Progenitor cell of endocrine pancreas (in vitro differentiated cells): ENCODE results near the gene CASTOR1. TPM values are rescaled to one million over a fixed set of nuclear protein-coding genes. Genes with fewer than 3 reads are reported as not detected.

ENCODE experiments used
- DNase-seq: peaks from one replicate; pipeline ENCODE4 v3.0.0; 2021; ENCODE audit warnings: low spot score; ENCODE audit not compliant: unreplicated experiment
- H3K27ac Mint-ChIP-seq: 2 replicates; pipeline ENCODE4 v1.8.0; 2021; ENCODE audit warnings: mild to moderate bottlenecking, moderate library complexity, mixed read lengths
- H3K27me3 Mint-ChIP-seq: 2 replicates; pipeline ENCODE4 v1.8.0; 2021; ENCODE audit warnings: mixed read lengths
- H3K36me3 Mint-ChIP-seq: 2 replicates; pipeline ENCODE4 v1.8.0; 2022; ENCODE audit warnings: mixed read lengths; ENCODE audit not compliant: insufficient read depth
- H3K4me1 Mint-ChIP-seq: 2 replicates; pipeline ENCODE4 v1.8.0; 2021; ENCODE audit warnings: low read depth, mixed read lengths
- H3K4me3 Mint-ChIP-seq: 2 replicates; pipeline ENCODE4 v1.8.0; 2021; ENCODE audit warnings: low read depth, mild to moderate bottlenecking, moderate library complexity, mixed read lengths
- H3K9me3 Mint-ChIP-seq: 2 replicates; pipeline ENCODE4 v1.8.0; 2021; ENCODE audit warnings: low read depth, mixed read lengths
- total RNA-seq: library from RNA; stranded (reverse); gene quantifications from 2 replicates; pipeline ENCODE4 v1.2.1, GENCODE V29; 2021
- TF ChIP-seq, protein P1 (sequence below): fragments of 200-600 bp; sonication (generic); IDR thresholded peaks from one replicate; pipeline ENCODE4 v1.5.0; 2021; ENCODE audit warnings: antibody characterized with exemption, mild to moderate bottlenecking; ENCODE audit not compliant: unreplicated experiment

Gene CASTOR1
- total RNA-seq, 1 donor from 2014 or later, result 7.2 TPM

DNA sequence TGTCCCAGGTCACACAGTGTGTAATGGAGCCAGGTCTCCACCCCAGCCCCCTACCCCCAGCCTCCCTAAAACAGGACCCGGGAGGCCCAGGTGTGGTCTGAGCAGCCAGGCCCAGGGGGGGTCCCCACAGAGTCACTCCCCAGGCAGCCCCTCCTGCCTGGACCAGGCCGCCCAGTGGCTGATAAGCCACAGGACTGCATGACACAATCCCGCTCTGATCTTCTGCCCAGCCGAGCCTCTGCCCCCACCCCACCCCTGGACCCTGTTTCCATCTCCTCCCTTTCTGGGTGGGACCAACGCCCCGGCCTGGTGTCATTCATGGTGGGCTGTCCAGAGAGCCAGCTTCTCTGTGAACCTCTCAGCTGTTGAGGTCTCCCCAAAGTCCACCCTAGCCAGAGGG lies 35.0 kb downstream of the CASTOR1 start:
- Mint-ChIP-seq H3K27me3 (peaks cover 16% of the 10 kb centered on the region), H3K4me3 (no peak overlapping the region), H3K36me3 (no peaks in the 10 kb centered on the region), H3K9me3 (no peaks in the 10 kb centered on the region), H3K4me1 (peaks cover 7% of the 10 kb centered on the region), H3K27ac (no peak overlapping the region)
- TF ChIP-seq, protein P1, sequence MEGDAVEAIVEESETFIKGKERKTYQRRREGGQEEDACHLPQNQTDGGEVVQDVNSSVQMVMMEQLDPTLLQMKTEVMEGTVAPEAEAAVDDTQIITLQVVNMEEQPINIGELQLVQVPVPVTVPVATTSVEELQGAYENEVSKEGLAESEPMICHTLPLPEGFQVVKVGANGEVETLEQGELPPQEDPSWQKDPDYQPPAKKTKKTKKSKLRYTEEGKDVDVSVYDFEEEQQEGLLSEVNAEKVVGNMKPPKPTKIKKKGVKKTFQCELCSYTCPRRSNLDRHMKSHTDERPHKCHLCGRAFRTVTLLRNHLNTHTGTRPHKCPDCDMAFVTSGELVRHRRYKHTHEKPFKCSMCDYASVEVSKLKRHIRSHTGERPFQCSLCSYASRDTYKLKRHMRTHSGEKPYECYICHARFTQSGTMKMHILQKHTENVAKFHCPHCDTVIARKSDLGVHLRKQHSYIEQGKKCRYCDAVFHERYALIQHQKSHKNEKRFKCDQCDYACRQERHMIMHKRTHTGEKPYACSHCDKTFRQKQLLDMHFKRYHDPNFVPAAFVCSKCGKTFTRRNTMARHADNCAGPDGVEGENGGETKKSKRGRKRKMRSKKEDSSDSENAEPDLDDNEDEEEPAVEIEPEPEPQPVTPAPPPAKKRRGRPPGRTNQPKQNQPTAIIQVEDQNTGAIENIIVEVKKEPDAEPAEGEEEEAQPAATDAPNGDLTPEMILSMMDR, result no peak
- no peak for DNase-seq

DNA sequence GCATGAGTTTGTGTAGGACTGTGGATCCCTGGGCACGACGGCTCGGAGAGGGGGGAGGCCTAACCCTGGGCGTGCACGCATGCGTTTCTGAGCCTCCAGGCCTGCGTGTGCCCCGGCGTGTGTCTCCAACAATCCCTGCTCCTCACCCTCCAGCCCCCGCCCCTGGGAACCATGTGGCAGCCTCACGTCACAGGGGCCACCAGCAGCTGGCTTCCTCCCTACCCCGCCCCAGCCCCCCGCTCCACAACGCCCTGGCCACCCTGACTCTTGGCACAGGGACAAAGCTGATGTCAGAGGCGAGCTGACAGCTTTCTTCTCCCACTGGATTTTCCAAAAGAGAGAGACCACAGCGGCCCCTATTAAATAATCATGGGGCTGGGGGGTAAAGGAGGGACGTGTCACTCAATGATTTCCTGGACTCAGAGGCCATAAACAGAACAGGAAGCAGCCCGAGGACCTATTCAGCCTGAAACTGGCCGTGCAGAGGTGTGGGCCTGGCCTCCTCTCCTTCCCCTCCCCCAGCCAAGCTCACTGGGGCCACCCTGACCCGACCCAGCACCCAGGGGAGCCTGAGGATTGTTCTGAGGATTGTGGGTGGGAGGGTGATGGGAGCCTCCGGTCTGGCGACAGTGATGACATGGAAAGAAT lies 36.0 kb downstream of the CASTOR1 start:
- Mint-ChIP-seq H3K9me3 (no peaks in the 10 kb centered on the region), H3K27ac (no peak overlapping the region), H3K36me3 (no peaks in the 10 kb centered on the region), H3K4me1 (peaks cover 12% of the 10 kb centered on the region), H3K27me3 (peaks cover 19% of the 10 kb centered on the region), H3K4me3 (no peak overlapping the region)
- DNase-seq, result no peak
- TF ChIP-seq, protein P1, result no peak

DNA sequence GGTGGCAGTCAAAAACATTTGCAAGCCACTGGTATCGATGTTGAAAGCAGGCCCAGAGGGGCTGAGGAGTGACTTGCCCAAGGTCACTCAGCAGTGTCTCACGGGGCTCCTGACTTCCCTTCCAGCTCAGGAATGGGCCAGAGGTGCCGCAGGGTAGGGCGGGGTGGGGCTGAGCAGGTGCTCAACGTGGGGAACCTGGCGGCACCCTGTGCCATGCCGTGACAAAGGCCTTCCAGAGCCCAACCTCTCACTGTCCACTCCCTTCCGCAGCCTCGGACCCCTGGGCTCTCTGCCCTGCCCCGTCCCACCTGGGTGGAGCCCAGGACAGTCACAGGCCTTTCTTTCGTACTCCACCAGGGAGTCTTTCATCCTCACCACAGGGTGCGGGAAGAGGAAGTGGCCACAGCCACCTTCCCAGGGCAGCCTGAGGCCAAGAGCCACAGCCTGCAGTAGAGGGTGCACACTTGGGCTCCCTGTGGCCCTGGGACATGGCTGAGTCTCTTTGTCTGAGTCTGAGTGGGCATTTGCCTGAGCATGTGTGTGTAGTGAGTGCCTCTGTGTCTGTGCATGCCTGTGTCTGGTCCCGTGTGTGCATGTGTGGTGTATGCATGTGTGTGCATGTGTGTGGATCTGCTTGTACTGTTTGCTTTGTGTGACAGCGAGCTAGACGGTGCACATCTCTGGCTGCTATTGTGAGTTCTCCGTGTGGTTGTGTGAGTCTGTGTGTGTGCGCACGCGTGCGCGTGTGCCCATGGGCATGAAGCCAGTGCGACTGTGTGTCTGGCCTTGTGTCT lies 36.7 kb downstream of the CASTOR1 start:
- Mint-ChIP-seq H3K4me3 (no peak overlapping the region), H3K4me1 (peaks cover 13% of the 10 kb centered on the region), H3K27me3 (peaks cover 20% of the 10 kb centered on the region), H3K36me3 (no peaks in the 10 kb centered on the region), H3K9me3 (no peaks in the 10 kb centered on the region), H3K27ac (no peak overlapping the region)
- TF ChIP-seq, protein P1, result no peak
- no peak for DNase-seq

DNA sequence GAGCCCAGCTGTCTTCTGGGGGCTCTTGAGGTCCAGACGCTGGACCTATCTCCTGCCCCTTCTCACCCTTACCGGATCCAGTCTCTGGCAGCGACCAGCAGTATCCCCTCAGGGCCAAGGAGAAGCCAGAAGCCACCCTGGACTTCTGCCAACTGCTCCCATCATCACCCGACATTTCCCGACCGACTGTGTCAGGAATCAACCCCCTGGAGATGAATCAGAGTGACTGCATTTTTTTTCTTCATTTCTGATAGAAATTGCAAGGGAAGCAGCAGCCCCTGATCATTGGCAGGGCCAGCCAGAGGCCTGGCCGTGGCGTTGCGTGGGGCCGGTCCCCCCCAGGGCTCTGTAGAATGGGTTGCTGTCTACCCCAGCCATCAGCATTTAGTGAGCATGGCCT lies 37.6 kb downstream of the CASTOR1 start:
- no peaks in the 10 kb centered on the region for H3K36me3 Mint-ChIP-seq
- H3K27me3 Mint-ChIP-seq, result peaks cover 18% of the 10 kb centered on the region
- no peaks in the 10 kb centered on the region for H3K9me3 Mint-ChIP-seq
- no peak overlapping the region for H3K27ac Mint-ChIP-seq
- H3K4me3 Mint-ChIP-seq, result no peak overlapping the region
- TF ChIP-seq, protein P1, result no peak
- no peak for DNase-seq
- H3K4me1 Mint-ChIP-seq, result peaks cover 13% of the 10 kb centered on the region

DNA sequence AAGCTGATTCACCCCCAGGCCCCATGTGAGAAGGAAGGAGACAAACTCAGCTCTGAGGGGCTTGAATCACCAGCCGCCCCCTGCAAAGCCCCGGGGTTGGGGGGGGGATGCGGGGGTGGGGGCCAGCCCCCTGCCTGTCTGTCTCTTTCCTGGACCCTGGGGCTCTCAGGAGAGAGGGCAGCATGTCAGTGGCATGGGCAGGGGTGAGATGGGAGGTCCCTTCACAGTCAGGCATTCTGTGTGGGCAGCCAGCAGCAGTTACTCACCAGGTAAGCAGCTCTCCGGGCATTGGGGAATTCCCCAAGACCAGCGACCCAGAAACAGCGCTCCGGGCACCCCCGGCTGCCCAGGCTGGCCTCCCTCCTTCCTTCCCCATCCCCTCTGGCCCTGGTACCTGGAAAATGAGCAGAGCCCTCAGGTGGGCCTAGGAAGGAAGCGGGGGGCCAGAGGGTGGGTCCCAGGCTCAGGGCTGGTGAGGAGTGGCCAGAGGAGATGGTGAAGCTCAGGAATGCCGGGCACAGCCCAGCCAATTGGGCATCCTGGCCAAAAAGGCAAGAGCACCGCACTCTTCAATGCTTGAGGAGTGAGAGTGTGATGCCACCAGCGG lies 38.5 kb downstream of the CASTOR1 start:
- H3K36me3 Mint-ChIP-seq, result no peaks in the 10 kb centered on the region
- peaks cover 18% of the 10 kb centered on the region for H3K27me3 Mint-ChIP-seq
- H3K9me3 Mint-ChIP-seq, result no peaks in the 10 kb centered on the region
- no peak overlapping the region for H3K4me3 Mint-ChIP-seq
- DNase-seq, result no peak
- H3K27ac Mint-ChIP-seq, result no peak overlapping the region
- TF ChIP-seq, protein P1, result no peak
- H3K4me1 Mint-ChIP-seq, result peaks cover 17% of the 10 kb centered on the region
